Measurements from ENCODE around the gene LRRC8B. TPM values are rescaled to one million over a fixed set of nuclear protein-coding genes. Genes with fewer than 3 reads are reported as not detected.
A peak's percentile ranks its signal among the peaks of the same experiment; 100 is the strongest.

Gene LRRC8B
- polyA plus RNA-seq, 3 donors, result 4.5 to 9.1 (median 7.9) TPM

DNA sequence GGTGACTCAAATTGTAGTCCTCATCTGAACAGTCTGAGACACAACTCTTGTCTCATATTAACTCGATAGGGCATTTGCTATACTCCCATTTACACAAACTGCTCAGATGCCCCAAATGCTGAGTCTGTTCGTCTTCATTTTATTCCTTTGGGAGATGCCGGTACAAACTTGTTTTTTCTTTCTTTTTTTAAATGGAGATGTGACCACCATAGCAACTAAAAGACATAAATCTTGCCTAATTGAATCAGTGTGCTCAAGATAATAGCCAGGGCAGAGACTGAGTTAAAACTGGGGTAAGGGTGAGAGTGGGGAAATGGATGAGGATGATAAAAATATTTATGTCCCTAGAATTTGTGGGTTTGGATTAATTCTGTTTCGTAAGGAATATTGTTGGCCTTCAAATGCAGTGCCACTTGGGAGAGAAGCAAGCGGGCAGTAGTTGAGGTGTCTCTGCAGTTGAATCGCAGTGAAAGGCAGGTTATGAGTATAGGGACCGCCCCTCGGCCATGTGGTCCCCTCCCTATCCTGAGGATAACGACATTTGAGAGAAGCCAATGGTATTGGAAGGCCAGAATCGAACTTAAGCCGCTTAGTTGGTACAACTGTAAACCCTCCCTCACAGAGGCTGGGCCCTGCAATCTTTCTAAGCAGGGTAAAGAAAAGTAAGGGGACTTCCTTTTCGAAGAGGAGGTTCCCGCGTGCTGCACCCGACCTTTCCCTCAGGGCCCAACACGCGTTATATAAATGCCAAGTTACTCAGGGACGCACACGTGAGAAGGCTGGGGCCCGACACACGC is 859 bp upstream of the LRRC8B start:
- Histone ChIP-seq H3K9ac (ENCODE audit: insufficient read depth, low read length, poor library complexity, severe bottlenecking) (peak overlapping the region; percentile 100), H3K4me3 (replicated peaks in 1 of 3; ENCODE audit: low read depth in 2 of 3, low read length in 3 of 3) (peak overlapping the region; percentile 68 to 98 (median 92)), H3K27me3 (ENCODE audit: control insufficient read depth in 2 of 2, insufficient read depth in 2 of 2, low read length in 2 of 2) (no peaks in the 10 kb centered on the region), H3K27ac (ENCODE audit: low read depth in 1 of 2, low read length in 2 of 2) (peak overlapping the region; percentile 80 to 98), H3K36me3 (replicated peaks in 1 of 2; ENCODE audit: control insufficient read depth in 1 of 2, insufficient read depth in 2 of 2, low read length in 2 of 2) (peaks cover 0 to 6% of the 10 kb centered on the region in 2 donors), H4K20me1 (ENCODE audit: insufficient read depth, low read length) (peaks cover 7% of the 10 kb centered on the region), H2AFZ (ENCODE audit: insufficient read depth, low read depth, low read length, poor library complexity, severe bottlenecking) (peak overlapping the region; percentile 94), H3K79me2 (ENCODE audit: insufficient read depth, low read length) (peaks cover 40% of the 10 kb centered on the region), H3K9me3 (replicated peaks in 1 of 2; ENCODE audit: control insufficient read depth in 1 of 2, insufficient read depth in 1 of 2, low read length in 2 of 2) (no peaks in the 10 kb centered on the region), H3K4me1 (ENCODE audit: control insufficient read depth in 1 of 2, insufficient read depth in 2 of 2, low read length in 2 of 2) (peaks cover 13 to 47% of the 10 kb centered on the region in 2 donors), H3K4me2 (replicated peaks; ENCODE audit: extremely low read depth, low read length, poor library complexity, severe bottlenecking) (peak overlapping the region; percentile 93)
- peak overlapping the region; percentile 97 to 99 for H3K4me3 Mint-ChIP-seq
- intact Hi-C loops (cut with micrococcal nuclease), result loop anchor here in 1 of 2 donors (5.0 kb wide), 2 partner anchors 74 to 234 kb away; no protein-coding TSS in a partner anchor
- H3K27me3 Mint-ChIP-seq (ENCODE audit: low read depth in 3 of 3), result peaks cover 0 to 1% (median 0%) of the 10 kb centered on the region in 3 donors
- DNase-seq, result peak; percentile 45 to 78 (median 59)
- no peaks in the 10 kb centered on the region for H3K9me3 Mint-ChIP-seq
- peaks cover 0 to 10% of the 10 kb centered on the region in 2 donors for H3K36me3 Mint-ChIP-seq
- WGBS (ENCODE audit: insufficient coverage), result 16% methylated on average over 15 of the region's 21 CpGs
- TF ChIP-seq, protein P1, sequence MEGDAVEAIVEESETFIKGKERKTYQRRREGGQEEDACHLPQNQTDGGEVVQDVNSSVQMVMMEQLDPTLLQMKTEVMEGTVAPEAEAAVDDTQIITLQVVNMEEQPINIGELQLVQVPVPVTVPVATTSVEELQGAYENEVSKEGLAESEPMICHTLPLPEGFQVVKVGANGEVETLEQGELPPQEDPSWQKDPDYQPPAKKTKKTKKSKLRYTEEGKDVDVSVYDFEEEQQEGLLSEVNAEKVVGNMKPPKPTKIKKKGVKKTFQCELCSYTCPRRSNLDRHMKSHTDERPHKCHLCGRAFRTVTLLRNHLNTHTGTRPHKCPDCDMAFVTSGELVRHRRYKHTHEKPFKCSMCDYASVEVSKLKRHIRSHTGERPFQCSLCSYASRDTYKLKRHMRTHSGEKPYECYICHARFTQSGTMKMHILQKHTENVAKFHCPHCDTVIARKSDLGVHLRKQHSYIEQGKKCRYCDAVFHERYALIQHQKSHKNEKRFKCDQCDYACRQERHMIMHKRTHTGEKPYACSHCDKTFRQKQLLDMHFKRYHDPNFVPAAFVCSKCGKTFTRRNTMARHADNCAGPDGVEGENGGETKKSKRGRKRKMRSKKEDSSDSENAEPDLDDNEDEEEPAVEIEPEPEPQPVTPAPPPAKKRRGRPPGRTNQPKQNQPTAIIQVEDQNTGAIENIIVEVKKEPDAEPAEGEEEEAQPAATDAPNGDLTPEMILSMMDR (IDR thresholded peaks at IDR 0.05), result no peak
- H3K4me1 Mint-ChIP-seq, result peaks cover 23% of the 10 kb centered on the region
- H3K27ac Mint-ChIP-seq, result peak overlapping the region; percentile 78 to 96 (median 92)

DNA sequence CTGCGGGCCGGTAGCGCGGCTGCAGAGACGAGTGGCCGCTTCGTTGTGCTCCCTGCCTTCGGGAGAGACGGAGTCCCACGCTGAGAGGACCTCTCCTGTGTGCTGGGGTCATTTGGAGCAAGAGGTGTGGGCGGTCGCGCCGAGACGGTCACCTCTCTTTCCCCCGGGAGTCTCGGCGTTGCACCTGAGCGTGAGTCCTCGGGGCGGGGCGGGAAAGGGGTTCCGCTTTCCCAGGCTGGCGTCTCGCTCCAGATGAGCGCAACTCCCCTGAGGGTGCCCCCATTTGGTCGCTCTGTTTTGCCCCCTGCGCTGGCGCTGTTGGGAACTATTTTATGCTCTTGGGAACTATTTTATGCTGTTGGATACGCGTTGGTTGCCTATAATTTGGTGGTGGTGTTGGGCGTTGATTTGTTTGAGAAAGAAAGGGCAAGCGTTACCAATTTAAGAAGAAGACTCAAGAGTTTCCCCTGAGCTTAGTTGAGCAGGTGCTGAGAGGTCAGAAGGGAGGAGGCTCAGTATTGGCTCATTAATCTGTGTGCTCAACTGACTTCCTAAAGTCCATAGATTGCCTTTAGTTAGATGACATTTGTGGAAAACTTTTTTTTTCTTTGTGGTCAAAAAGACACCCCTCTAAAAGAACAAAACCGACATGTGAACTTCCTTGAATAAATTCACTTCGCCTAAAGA is 683 bp downstream of the LRRC8B start:
- Histone ChIP-seq H3K9ac (ENCODE audit: insufficient read depth, low read length, poor library complexity, severe bottlenecking) (peak overlapping the region; percentile 100), H3K79me2 (ENCODE audit: insufficient read depth, low read length) (peaks cover 53% of the 10 kb centered on the region), H3K27ac (ENCODE audit: low read depth in 1 of 2, low read length in 2 of 2) (peak overlapping the region; percentile 81 to 98), H3K4me1 (ENCODE audit: control insufficient read depth in 1 of 2, insufficient read depth in 2 of 2, low read length in 2 of 2) (peaks cover 15 to 47% of the 10 kb centered on the region in 2 donors), H3K27me3 (ENCODE audit: control insufficient read depth in 2 of 2, insufficient read depth in 2 of 2, low read length in 2 of 2) (no peaks in the 10 kb centered on the region), H3K4me2 (replicated peaks; ENCODE audit: extremely low read depth, low read length, poor library complexity, severe bottlenecking) (peak overlapping the region; percentile 93), H3K9me3 (replicated peaks in 1 of 2; ENCODE audit: control insufficient read depth in 1 of 2, insufficient read depth in 1 of 2, low read length in 2 of 2) (no peaks in the 10 kb centered on the region), H3K36me3 (replicated peaks in 1 of 2; ENCODE audit: control insufficient read depth in 1 of 2, insufficient read depth in 2 of 2, low read length in 2 of 2) (peaks cover 0 to 7% of the 10 kb centered on the region in 2 donors), H2AFZ (ENCODE audit: insufficient read depth, low read depth, low read length, poor library complexity, severe bottlenecking) (peak overlapping the region; percentile 94), H3K4me3 (replicated peaks in 1 of 3; ENCODE audit: low read depth in 2 of 3, low read length in 3 of 3) (peak overlapping the region; percentile 88 to 98 (median 92)), H4K20me1 (ENCODE audit: insufficient read depth, low read length) (peaks cover 9% of the 10 kb centered on the region)
- peak in 2 of 3 donors; percentile 39 to 47 for DNase-seq
- intact Hi-C loops (cut with micrococcal nuclease), result no loop called here
- H3K4me1 Mint-ChIP-seq, result peaks cover 28% of the 10 kb centered on the region
- H3K27me3 Mint-ChIP-seq (ENCODE audit: low read depth in 3 of 3), result peaks cover 0 to 1% (median 0%) of the 10 kb centered on the region in 3 donors
- WGBS (ENCODE audit: insufficient coverage), result 0% methylated on average over 33 of the region's 35 CpGs
- TF ChIP-seq, protein P1 (IDR thresholded peaks at IDR 0.05), result no peak
- peak overlapping the region; percentile 91 to 96 (median 92) for H3K27ac Mint-ChIP-seq
- H3K4me3 Mint-ChIP-seq, result peak overlapping the region; percentile 97 to 99
- H3K36me3 Mint-ChIP-seq, result peaks cover 4 to 12% of the 10 kb centered on the region in 2 donors
- peaks cover 0 to 2% (median 0%) of the 10 kb centered on the region in 7 donors for H3K9me3 Mint-ChIP-seq
